Natural killer cell (primary cell): ENCODE measurements around the gene CAMTA2. TPM values are rescaled to one million over a fixed set of nuclear protein-coding genes. Genes with fewer than 3 reads are reported as not detected.
A peak's percentile ranks its signal among the peaks of the same experiment; 100 is the strongest.

Experiments used
- ATAC-seq, 3 donors: fragments of 150-1000 bp in 2 of 3; fragments of 200-7000 bp in 1 of 3; cut with Tn5 transposase; 1 replicate in 1 of 3; 2 replicates in 2 of 3; pipeline ENCODE4 v1.10.0; 2021; ENCODE audit warnings: mild to moderate bottlenecking in 2 of 3, moderate library complexity in 2 of 3
- DNase-seq, 2 donors: peaks; one replicate each; pipeline versions ENCODE4 v3.0.0 to v3.0.0-alpha.2; 2013 to 2021; ENCODE audit warnings: mixed read lengths in 1 of 2
- H3K27ac ChIP-seq: one replicate; pipeline ENCODE4 v1.5.1; 2013; ENCODE audit warnings: mild to moderate bottlenecking, low read length
- H3K27me3 ChIP-seq: one replicate; pipeline ENCODE4 v1.6.1; 2013; ENCODE audit warnings: low read length; ENCODE audit not compliant: control insufficient read depth, insufficient read depth
- H3K36me3 ChIP-seq: one replicate; pipeline ENCODE4 v1.6.1; 2013; ENCODE audit warnings: low read length; ENCODE audit not compliant: control insufficient read depth, insufficient read depth
- H3K4me1 ChIP-seq: one replicate; pipeline ENCODE4 v1.6.1; 2013; ENCODE audit warnings: low read length; ENCODE audit not compliant: control insufficient read depth, insufficient read depth
- H3K4me3 ChIP-seq: one replicate; pipeline ENCODE4 v1.5.1; 2013; ENCODE audit warnings: low read length
- H3K9me3 ChIP-seq: one replicate; pipeline ENCODE4 v1.6.1; 2013; ENCODE audit warnings: low read length; ENCODE audit not compliant: control insufficient read depth, insufficient read depth
- H3K27ac Mint-ChIP-seq, 2 donors: one replicate each; pipeline ENCODE4 v1.8.0; 2022; ENCODE audit warnings: mild to moderate bottlenecking in 2 of 2, mixed read lengths in 2 of 2, moderate library complexity in 1 of 2
- H3K27me3 Mint-ChIP-seq, 2 donors: one replicate each; pipeline ENCODE4 v1.8.0; 2022; ENCODE audit warnings: low read depth in 2 of 2, mixed read lengths in 2 of 2
- H3K36me3 Mint-ChIP-seq: one replicate; pipeline ENCODE4 v1.8.0; 2022; ENCODE audit warnings: mixed read lengths
- H3K4me1 Mint-ChIP-seq, 2 donors: one replicate each; pipeline ENCODE4 v1.8.0; 2022; ENCODE audit warnings: mixed read lengths in 2 of 2
- H3K4me3 Mint-ChIP-seq: one replicate; pipeline ENCODE4 v1.8.0; 2022; ENCODE audit warnings: mild to moderate bottlenecking, moderate library complexity, mixed read lengths
- H3K9me3 Mint-ChIP-seq, 2 donors: one replicate each; pipeline ENCODE4 v1.8.0; 2022; ENCODE audit warnings: mixed read lengths in 2 of 2
- CTCF ChIP-seq: fragments of 200-600 bp; IDR thresholded peaks from one replicate; pipeline ENCODE4 v1.8.0; 2022; ENCODE audit warnings: antibody characterized with exemption
- WGBS: methylation state at CpG from one replicate; pipeline ENCODE4 v1.1.7; 2013; ENCODE audit warnings: missing lambda C conversion rate; ENCODE audit not compliant: insufficient coverage; 5-methylcytosine and 5-hydroxymethylcytosine counted together
- intact Hi-C: fragments of 100-400 bp; cut with micrococcal nuclease; formaldehyde crosslinking; loops from one replicate; pipeline ENCODE4 v1.14.2; 2022
- total RNA-seq, 4 donors: library from RNA; stranded (reverse); fragments of 120-200 nt in 1 of 4; gene quantifications; one replicate each; pipeline versions ENCODE4 v1.2.3 to v1.2.4, GENCODE V29; 2013 to 2022

CAMTA2 gene
- total RNA-seq, 3 donors from 2014 or later (not counting 1 experiment from before 2014, with no cell fraction given), result 56.2 to 69.5 (median 69.4) TPM

DNA sequence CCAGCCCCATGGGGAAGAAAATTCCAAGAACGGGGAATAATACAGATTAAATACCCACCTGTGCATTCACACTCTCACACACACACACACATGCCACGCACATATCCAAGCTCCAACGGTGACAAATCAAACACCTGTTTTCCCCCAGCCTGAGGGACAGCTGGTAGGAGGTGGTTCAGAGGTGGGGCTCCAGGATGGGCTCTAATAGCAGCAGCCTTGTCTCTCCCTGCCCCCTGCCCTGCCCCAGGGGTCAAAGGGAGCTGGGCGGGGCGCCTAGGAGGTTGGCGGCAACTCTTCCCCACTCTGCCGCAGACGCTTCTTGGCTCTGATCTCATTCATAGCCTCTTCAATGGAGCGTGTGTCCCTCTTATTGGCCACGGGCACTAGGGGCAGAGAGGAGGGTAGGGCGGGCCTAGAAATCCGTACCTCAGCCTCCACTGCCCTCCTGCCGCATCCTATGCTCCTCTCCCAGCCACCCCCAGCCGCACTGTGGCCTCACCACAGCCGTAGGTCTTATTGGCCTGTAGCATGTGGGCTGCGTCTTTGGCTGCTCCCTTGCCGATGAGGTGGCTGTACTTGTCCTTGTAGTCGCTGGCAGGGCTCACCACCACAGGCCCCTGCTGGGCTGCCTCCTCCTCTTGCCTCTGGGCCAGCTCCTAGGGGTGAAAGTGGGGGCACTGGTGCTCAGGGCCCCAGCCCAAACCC, 28.1 kb downstream of the CAMTA2 start:
- no peak for ATAC-seq
- WGBS, result 96% methylated on average over 17 of the region's 18 CpGs
- H3K27me3 Mint-ChIP-seq, result no peaks in the 10 kb centered on the region
- Histone ChIP-seq H3K27ac (no peak overlapping the region), H3K36me3 (peaks cover 16% of the 10 kb centered on the region), H3K9me3 (no peaks in the 10 kb centered on the region), H3K4me3 (no peak overlapping the region), H3K27me3 (no peaks in the 10 kb centered on the region), H3K4me1 (peaks cover 5% of the 10 kb centered on the region)
- H3K27ac Mint-ChIP-seq, result no peak overlapping the region
- no peak for TF ChIP-seq CTCF
- intact Hi-C loops, result no loop called here
- DNase-seq, result no peak
- H3K4me3 Mint-ChIP-seq, result no peak overlapping the region
- H3K4me1 Mint-ChIP-seq, result peaks cover 0 to 6% of the 10 kb centered on the region in 2 donors
- no peaks in the 10 kb centered on the region for H3K36me3 Mint-ChIP-seq
- no peaks in the 10 kb centered on the region for H3K9me3 Mint-ChIP-seq

GRCh38 chr17:4958102-4958501, 29.4 kb downstream of the CAMTA2 start:
- H3K4me3 ChIP-seq, result no peak overlapping the region
- Mint-ChIP-seq H3K36me3 (no peaks in the 10 kb centered on the region), H3K27me3 (no peaks in the 10 kb centered on the region), H3K4me1 (peaks cover 0 to 6% of the 10 kb centered on the region in 2 donors), H3K27ac (no peak overlapping the region), H3K9me3 (no peaks in the 10 kb centered on the region), H3K4me3 (no peak overlapping the region)
- WGBS, result 90% methylated on average over 3 of the region's 3 CpGs
- no peak for DNase-seq
- intact Hi-C loops, result no loop called here
- H3K4me1 ChIP-seq, result peaks cover 5% of the 10 kb centered on the region
- no peak overlapping the region for H3K27ac ChIP-seq
- no peak for ATAC-seq
- no peaks in the 10 kb centered on the region for H3K27me3 ChIP-seq
- H3K9me3 ChIP-seq, result no peaks in the 10 kb centered on the region
- H3K36me3 ChIP-seq, result peaks cover 16% of the 10 kb centered on the region
- TF ChIP-seq CTCF, result no peak

GRCh38 chr17:4956493-4957061, 30.9 kb downstream of the CAMTA2 start:
- Histone ChIP-seq H3K9me3 (no peaks in the 10 kb centered on the region), H3K27ac (no peak overlapping the region), H3K4me3 (no peak overlapping the region), H3K4me1 (peaks cover 5% of the 10 kb centered on the region), H3K27me3 (no peaks in the 10 kb centered on the region), H3K36me3 (peaks cover 15% of the 10 kb centered on the region)
- Mint-ChIP-seq H3K4me1 (peaks cover 0 to 6% of the 10 kb centered on the region in 2 donors), H3K4me3 (no peak overlapping the region), H3K36me3 (no peaks in the 10 kb centered on the region), H3K27ac (no peak overlapping the region), H3K27me3 (no peaks in the 10 kb centered on the region), H3K9me3 (no peaks in the 10 kb centered on the region)
- DNase-seq, result peak; percentile 42 to 56
- intact Hi-C loops, result no loop called here
- ATAC-seq, result peak in 2 of 3 donors; percentile 39 to 40
- TF ChIP-seq CTCF, result no peak
- 90% methylated on average over 10 of the region's 10 CpGs for WGBS
